ENCODE results near the gene FBRS. TPM values are rescaled to one million over a fixed set of nuclear protein-coding genes. Genes with fewer than 3 reads are reported as not detected.

The FBRS gene
- total RNA-seq, 1 donor from 2014 or later: 68.6 TPM

DNA sequence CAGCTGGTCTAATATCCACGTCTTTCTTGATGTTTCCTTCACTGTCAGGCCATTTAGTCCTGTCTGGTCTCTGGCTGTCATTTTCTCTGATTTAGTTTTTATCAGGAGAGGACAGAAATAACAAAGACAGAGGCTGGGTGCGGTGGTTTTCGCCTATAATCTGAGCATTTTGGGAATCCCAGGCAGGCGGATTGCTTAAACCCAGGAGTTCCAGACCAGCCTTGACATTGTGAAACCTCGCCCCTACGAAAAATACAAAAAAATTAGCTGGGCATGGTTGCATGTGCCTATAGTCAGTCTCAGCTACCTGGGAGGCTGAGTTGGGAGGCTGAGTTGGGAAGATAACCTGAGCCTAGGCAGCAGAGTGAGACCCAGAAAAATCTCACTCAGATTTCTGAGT is 47.8 kb downstream of the FBRS start:
- no peak overlapping the region for H3K4me3 ChIP-seq
- no peak for ATAC-seq

DNA sequence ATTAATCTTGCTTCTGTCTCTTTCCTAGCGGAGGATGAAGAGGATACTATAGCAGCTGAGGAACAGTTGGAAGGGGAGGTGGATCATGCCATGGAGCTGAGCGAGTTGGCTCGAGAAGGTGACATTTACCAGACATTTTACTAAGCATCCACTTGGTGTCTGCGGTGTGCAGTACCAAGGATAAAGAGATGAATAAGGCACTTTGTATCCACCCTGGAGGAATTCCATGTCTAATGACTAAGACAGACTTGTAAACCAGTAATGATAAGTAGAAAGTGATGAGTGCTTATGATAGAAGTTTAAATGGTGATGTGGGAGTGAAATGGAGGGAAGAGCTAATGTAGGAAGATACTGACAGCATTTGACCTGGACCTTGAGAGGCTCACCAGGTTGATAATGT is 52.7 kb downstream of the FBRS start:
- TF ChIP-seq, protein P1, sequence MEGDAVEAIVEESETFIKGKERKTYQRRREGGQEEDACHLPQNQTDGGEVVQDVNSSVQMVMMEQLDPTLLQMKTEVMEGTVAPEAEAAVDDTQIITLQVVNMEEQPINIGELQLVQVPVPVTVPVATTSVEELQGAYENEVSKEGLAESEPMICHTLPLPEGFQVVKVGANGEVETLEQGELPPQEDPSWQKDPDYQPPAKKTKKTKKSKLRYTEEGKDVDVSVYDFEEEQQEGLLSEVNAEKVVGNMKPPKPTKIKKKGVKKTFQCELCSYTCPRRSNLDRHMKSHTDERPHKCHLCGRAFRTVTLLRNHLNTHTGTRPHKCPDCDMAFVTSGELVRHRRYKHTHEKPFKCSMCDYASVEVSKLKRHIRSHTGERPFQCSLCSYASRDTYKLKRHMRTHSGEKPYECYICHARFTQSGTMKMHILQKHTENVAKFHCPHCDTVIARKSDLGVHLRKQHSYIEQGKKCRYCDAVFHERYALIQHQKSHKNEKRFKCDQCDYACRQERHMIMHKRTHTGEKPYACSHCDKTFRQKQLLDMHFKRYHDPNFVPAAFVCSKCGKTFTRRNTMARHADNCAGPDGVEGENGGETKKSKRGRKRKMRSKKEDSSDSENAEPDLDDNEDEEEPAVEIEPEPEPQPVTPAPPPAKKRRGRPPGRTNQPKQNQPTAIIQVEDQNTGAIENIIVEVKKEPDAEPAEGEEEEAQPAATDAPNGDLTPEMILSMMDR (IDR thresholded peaks at IDR 0.05): no peak
- H3K27me3 ChIP-seq (ENCODE audit: low read depth): no peaks in the 10 kb centered on the region
- peaks cover 100% of the 10 kb centered on the region for H3K36me3 ChIP-seq
- DNase-seq (no peak), ATAC-seq (no peak)
- no peaks in the 10 kb centered on the region for H3K9me3 ChIP-seq
- H3K4me1 ChIP-seq: peaks cover 13% of the 10 kb centered on the region
- intact Hi-C loops (cut with DNase I): no loop called here
- no peak overlapping the region for H3K27ac ChIP-seq
- no peak overlapping the region for H3K4me3 ChIP-seq

More for the DNA sequence above, 47.8 kb downstream of the FBRS start:
- DNase-seq: no peak
- Histone ChIP-seq H3K4me1 (no peaks in the 10 kb centered on the region), H3K27ac (no peak overlapping the region), H3K9me3 (no peaks in the 10 kb centered on the region), H3K36me3 (peaks cover 98% of the 10 kb centered on the region), H3K27me3 (ENCODE audit: low read depth) (no peaks in the 10 kb centered on the region)
- TF ChIP-seq, protein P1 (IDR thresholded peaks at IDR 0.05): no peak
- intact Hi-C loops (cut with DNase I): no loop called here

DNA sequence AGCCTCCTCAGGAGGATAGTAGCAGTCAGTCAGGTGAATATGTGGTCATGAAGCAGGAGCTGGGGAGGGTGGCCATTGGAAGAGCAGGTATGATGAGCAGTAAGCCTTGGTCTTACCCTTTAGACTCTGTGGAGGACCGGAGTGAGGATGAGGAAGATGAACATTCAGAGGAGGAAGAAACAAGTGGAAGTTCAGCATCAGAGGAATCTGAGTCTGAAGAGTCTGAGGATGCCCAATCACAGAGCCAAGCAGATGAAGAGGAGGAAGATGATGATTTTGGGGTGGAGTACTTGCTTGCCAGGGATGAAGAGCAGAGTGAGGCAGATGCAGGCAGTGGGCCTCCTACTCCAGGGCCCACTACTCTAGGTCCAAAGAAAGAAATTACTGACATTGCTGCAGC is 53.5 kb downstream of the FBRS start:
- no peak for ATAC-seq
- no peaks in the 10 kb centered on the region for H3K27me3 ChIP-seq (ENCODE audit: low read depth)
- H3K4me1 ChIP-seq: peaks cover 13% of the 10 kb centered on the region
- intact Hi-C loops (cut with DNase I): no loop called here
- H3K9me3 ChIP-seq: no peaks in the 10 kb centered on the region
- TF ChIP-seq, protein P1 (IDR thresholded peaks at IDR 0.05): no peak
- H3K27ac ChIP-seq: no peak overlapping the region
- H3K4me3 ChIP-seq: no peak overlapping the region
- DNase-seq: no peak
- H3K36me3 ChIP-seq: peaks cover 100% of the 10 kb centered on the region

DNA sequence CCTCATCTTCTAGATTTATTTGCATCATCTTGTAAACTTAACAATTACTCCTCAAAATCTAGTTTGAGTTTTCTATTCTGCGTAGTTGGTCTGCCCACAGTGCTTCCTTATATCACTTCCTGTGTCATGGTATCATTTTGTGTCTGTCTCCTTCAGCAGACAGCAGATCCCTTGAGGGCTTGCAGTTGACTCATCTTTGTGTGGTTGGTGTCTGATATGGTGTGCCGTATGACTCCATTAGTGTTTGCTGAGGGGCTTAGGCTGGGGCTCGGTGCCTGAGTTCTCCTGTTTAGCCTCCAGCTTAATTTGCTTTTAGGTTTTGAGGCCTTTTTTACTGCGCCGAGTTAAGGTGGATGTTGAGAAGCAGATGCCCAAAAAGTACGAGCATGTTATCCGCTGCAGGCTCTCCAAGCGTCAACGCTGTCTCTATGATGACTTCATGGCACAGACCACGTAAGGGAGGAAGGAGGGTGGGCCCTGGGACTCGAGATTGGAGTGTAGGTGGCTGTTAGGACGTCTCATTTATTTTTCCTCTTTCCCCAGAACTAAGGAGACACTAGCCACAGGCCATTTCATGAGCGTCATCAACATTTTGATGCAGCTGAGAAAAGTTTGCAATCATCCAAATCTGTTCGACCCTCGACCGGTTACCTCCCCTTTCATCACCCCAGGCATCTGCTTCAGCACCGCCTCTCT is 57.7 kb downstream of the FBRS start:
- no peaks in the 10 kb centered on the region for H3K9me3 ChIP-seq
- TF ChIP-seq, protein P1 (IDR thresholded peaks at IDR 0.05): no peak
- intact Hi-C loops (cut with DNase I): no loop called here
- no peaks in the 10 kb centered on the region for H3K27me3 ChIP-seq (ENCODE audit: low read depth)
- no peak for DNase-seq
- peaks cover 100% of the 10 kb centered on the region for H3K36me3 ChIP-seq
- peak overlapping the region; percentile 59 for H3K27ac ChIP-seq
- H3K4me1 ChIP-seq: peaks cover 13% of the 10 kb centered on the region
- H3K4me3 ChIP-seq: no peak overlapping the region
- ATAC-seq: peak; percentile 58 to 62

DNA sequence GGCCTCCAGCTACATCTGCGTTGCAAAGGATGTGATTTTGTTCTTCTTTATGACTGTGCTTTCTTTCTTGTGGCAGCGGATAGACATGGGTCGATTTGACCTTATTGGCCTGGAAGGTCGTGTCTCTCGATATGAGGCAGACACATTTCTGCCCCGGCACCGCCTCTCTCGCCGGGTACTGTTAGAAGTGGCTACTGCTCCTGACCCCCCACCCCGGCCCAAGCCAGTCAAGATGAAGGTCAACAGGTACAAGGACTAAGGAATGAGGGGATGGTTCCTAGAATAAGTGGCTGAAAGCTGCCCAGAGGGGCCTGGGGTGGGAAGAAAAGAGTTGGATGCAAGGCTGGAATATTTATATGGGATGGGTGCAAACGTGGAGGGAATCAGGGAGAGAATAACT is 61.9 kb downstream of the FBRS start:
- DNase-seq (no peak), ATAC-seq (no peak)
- peaks cover 5% of the 10 kb centered on the region for H3K4me1 ChIP-seq
- no peaks in the 10 kb centered on the region for H3K9me3 ChIP-seq
- H3K27me3 ChIP-seq (ENCODE audit: low read depth): no peaks in the 10 kb centered on the region
- no peak overlapping the region for H3K27ac ChIP-seq
- intact Hi-C loops (cut with DNase I): no loop called here
- no peak overlapping the region for H3K4me3 ChIP-seq
- TF ChIP-seq, protein P1 (IDR thresholded peaks at IDR 0.05): no peak
- H3K36me3 ChIP-seq: peaks cover 100% of the 10 kb centered on the region

Other genes with a start within 250 kb of the FBRS start
- gene DCTPP1, start 228.4 kb upstream of the FBRS start, total RNA-seq: 19.1 TPM
- gene SEPHS2, start 212.6 kb upstream of the FBRS start, total RNA-seq: 54.6 TPM
- gene ITGAL, start 185.7 kb upstream of the FBRS start, total RNA-seq: 127 TPM
- gene ZNF768, start 131.9 kb upstream of the FBRS start, total RNA-seq: 24.9 TPM
- 9.3 TPM for gene ZNF747, start 123.6 kb upstream of the FBRS start, total RNA-seq
- 8.4 TPM for gene ZNF764, start 100.1 kb upstream of the FBRS start, total RNA-seq
- 13.5 TPM for gene ZNF688, start 86.7 kb upstream of the FBRS start, total RNA-seq
- gene ZNF785, start 72.7 kb upstream of the FBRS start, total RNA-seq: 16.2 TPM
- 7.7 TPM for gene ZNF689, start 48.0 kb upstream of the FBRS start, total RNA-seq
- 46.3 TPM for gene PRR14, start 7.5 kb upstream of the FBRS start, total RNA-seq
- gene SRCAP, start 40.7 kb downstream of the FBRS start, total RNA-seq: 73.8 TPM
- 25.5 TPM for gene PHKG2, start 90.0 kb downstream of the FBRS start, total RNA-seq
- gene CFAP119, start 103.6 kb downstream of the FBRS start, total RNA-seq: 11.1 TPM
- 95.9 TPM for gene RNF40, start 103.9 kb downstream of the FBRS start, total RNA-seq
- 11.9 TPM for gene ZNF629, start 128.8 kb downstream of the FBRS start, total RNA-seq
- 23.3 TPM for gene BCL7C, start 235.6 kb downstream of the FBRS start, total RNA-seq
- gene CTF1, start 238.2 kb downstream of the FBRS start, total RNA-seq: 10.3 TPM